ENCODE data around the gene KLHL7. TPM values are rescaled to one million over a fixed set of nuclear protein-coding genes. Genes with fewer than 3 reads are reported as not detected.

KLHL7 gene
- total RNA-seq, 3 donors from 2014 or later, result 15.6 to 25.5 (median 21.3) TPM

- H3K4me3 ChIP-seq, result peak within 1 kb of the TSS; percentile 65
- peaks cover 7% of the 10 kb centered on the region for H3K4me1 ChIP-seq (ENCODE audit: low read depth)
- H3K9me3 ChIP-seq, result no peaks in the 10 kb centered on the region
- ATAC-seq (peak; percentile 99), DNase-seq (peak; percentile 97 to 98 (median 97))
- TF ChIP-seq CTCF (IDR thresholded peaks at IDR 0.05), result no peak
- intact Hi-C loops (cut with DNase I, micrococcal nuclease), result loop anchor here in 1 of 2 donors (10.0 kb wide), 1 partner anchor 77 kb away; the partner anchor contains the start of gene KLHL7
- no peaks in the 10 kb centered on the region for H3K36me3 ChIP-seq (ENCODE audit: low read depth)
These were observed 76.3 kb downstream of the KLHL7 start, which contains the start of gene NUP42 for GRCh38 chr7:23181684-23182553. Gene NUP42 (plus strand): TSS chr7:23182048. CDS start chr7:23182086, 38 bp downstream.

DNA sequence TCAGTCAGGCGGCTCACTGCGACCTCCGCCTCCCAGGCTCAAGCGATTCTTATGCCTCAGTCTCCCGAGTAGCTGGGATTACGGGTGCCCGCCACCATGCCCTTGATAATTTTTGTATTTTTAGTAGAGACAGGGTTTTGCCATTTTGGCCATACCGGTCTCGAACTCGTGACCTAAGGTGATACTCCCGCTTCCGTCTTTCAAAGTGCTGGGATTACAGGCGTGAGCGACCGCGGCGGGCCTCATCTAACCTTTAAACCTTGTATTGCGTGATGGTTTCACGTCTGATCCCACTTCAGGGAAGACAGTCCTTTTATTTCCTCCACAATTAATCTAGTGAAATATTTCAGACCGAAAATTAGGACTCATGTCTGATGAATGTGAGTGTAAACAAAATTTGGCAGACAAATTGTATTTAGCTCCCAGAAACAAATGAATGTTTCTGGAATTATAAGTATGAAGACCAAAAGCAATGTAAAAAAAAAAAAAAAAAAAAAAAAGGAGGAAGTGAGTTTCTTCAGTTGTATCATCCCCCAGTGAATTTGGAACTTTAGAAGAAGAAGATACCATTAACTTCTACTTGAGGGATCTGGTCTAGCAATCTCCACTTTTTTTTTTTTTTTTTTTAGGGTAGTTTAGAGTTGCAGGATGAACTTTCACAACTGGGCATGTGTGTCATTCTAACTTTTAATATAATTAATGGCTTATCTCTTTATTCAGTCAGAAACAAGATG lies 77.9 kb downstream of the KLHL7 start:
- H3K36me3 ChIP-seq (ENCODE audit: low read depth), result no peaks in the 10 kb centered on the region
- H3K4me1 ChIP-seq (ENCODE audit: low read depth), result peaks cover 7% of the 10 kb centered on the region
- H3K9me3 ChIP-seq, result no peaks in the 10 kb centered on the region
- DNase-seq, result no peak
- no peak overlapping the region for H3K4me3 ChIP-seq
- no peak for TF ChIP-seq CTCF (IDR thresholded peaks at IDR 0.05)
- ATAC-seq, result no peak
- intact Hi-C loops (cut with DNase I, micrococcal nuclease), result loop anchor here in 1 of 2 donors (10.0 kb wide), 1 partner anchor 79 kb away; the partner anchor contains the start of gene KLHL7

DNA sequence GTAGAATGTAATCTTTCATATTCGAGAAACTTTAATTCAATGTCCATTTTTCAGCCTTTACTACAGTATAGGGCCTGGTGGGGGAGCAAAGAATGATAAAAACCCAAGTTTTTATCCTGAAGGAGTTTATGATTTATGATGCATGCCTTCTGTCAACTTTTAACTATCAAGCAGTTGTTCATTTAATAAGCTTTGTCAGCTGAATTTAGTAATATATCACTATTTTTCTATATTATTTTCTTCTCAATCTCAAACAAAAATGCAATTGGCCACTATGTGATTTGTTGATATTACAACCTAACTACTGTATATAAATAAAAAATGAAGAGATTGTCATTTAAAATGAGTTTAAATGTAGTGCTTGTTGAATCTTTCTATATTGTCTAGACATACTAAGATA lies 78.7 kb downstream of the KLHL7 start:
- TF ChIP-seq CTCF (IDR thresholded peaks at IDR 0.05), result no peak
- no peak for DNase-seq
- Histone ChIP-seq H3K9me3 (no peaks in the 10 kb centered on the region), H3K4me1 (ENCODE audit: low read depth) (peaks cover 7% of the 10 kb centered on the region), H3K36me3 (ENCODE audit: low read depth) (no peaks in the 10 kb centered on the region), H3K4me3 (no peak overlapping the region)
- intact Hi-C loops (cut with DNase I, micrococcal nuclease), result loop anchor here in 1 of 2 donors (10.0 kb wide), 1 partner anchor 79 kb away; the partner anchor contains the start of gene KLHL7
- no peak for ATAC-seq

GRCh38 chr7:23184709-23185359 lies 79.2 kb downstream of the KLHL7 start:
- peaks cover 7% of the 10 kb centered on the region for H3K4me1 ChIP-seq (ENCODE audit: low read depth)
- H3K4me3 ChIP-seq, result no peak overlapping the region
- ATAC-seq (no peak), DNase-seq (peak in 1 of 3 donors; percentile 74)
- TF ChIP-seq CTCF (IDR thresholded peaks at IDR 0.05), result no peak
- no peaks in the 10 kb centered on the region for H3K9me3 ChIP-seq
- intact Hi-C loops (cut with DNase I, micrococcal nuclease), result loop anchor here in 1 of 2 donors (10.0 kb wide), 1 partner anchor 80 kb away; the partner anchor contains the start of gene KLHL7
- no peaks in the 10 kb centered on the region for H3K36me3 ChIP-seq (ENCODE audit: low read depth)

DNA sequence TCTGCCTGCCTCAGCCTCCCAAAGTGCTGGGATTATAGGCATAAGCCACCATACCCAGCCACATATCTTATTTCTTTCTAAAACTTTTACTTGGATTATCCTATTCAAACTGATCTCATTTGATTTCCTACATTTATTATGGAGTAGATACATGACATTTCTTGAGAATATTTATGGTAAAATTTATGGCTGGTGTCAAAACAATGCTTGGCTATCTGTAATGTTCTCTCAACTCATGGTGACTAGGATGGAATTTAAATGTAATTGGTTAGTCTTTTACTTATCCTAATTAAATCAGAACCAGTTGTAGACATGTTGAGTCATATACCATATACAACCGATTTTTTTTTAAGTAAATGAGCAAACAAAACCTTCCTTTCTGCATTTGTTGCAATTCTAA lies 80.4 kb downstream of the KLHL7 start:
- DNase-seq (no peak), ATAC-seq (no peak)
- Histone ChIP-seq H3K9me3 (no peaks in the 10 kb centered on the region), H3K4me3 (no peak overlapping the region), H3K4me1 (ENCODE audit: low read depth) (peaks cover 7% of the 10 kb centered on the region), H3K36me3 (ENCODE audit: low read depth) (no peaks in the 10 kb centered on the region)
- no peak for TF ChIP-seq CTCF (IDR thresholded peaks at IDR 0.05)
- intact Hi-C loops (cut with DNase I, micrococcal nuclease), result loop anchor here in 1 of 2 donors (10.0 kb wide), 1 partner anchor 81 kb away; the partner anchor contains the start of gene KLHL7

Data from mucosa of descending colon (tissue), 3 donors.